Skeletal muscle cell (primary cell): Measurements from ENCODE around the gene FKBP5.
"Not testable (repeated sequence)": the region's sequence is repeated elsewhere in the genome, so short reads cannot be mapped to it uniquely, and the experiment has no call there.

ENCODE experiments used
- DNase-seq: peaks from one replicate; pipeline ENCODE4 v3.0.0-alpha.2; 2010; ENCODE audit warnings: low read depth
- H3K4me3 ChIP-seq: 2 replicates; pipeline ENCODE4 v1.5.1; 2011; ENCODE audit warnings: low read depth, mild to moderate bottlenecking, control low read depth, low read length, moderate library complexity

The FKBP5 gene

DNA sequence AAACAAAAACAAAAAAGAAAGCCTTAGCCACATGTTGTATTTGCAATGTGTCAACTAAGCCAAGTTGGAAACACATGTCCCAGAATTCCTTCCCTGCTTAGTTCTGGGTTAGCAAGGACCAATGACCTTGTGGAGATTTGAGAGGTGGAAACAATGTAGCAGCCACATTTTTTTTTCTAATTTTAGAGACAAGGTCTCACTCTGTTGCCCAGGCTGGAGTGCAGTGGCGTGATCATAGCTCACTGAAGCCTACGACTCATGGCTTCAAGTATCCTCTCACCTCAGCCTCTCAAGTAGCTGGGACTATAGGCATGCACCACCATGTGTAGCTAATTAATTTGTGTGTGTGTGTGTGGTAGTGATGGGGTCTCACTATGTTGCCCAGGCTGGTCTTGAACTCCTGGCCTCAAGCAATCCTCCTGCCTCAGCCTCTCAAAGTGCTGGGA lies 117.8 kb downstream of the FKBP5 start:
- not testable (repeated sequence) for H3K4me3 ChIP-seq, DNase-seq

DNA sequence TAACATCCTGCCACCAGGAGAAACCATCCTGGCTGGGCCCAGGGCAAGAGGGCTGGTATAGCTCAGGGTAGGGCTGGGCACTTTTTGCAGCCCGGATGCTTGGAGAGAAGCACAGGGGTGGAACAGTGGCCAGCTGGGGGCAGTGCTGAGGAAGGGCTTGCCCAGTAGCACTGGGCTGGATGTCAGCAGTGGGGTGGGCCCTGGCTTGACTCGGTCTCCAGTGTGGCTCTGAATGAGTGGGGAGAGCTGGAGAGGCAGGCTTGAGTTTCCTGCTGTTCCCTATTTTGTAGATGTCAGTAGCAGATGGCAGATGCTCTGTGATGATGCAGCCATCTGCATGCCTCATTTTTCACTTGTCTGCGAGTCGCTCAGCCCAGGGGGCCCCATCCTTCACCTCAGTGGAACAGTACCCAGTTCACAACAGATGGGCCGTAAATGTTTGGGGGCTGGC lies 119.7 kb downstream of the FKBP5 start:
- no peak for DNase-seq
- H3K4me3 ChIP-seq: no peak overlapping the region

DNA sequence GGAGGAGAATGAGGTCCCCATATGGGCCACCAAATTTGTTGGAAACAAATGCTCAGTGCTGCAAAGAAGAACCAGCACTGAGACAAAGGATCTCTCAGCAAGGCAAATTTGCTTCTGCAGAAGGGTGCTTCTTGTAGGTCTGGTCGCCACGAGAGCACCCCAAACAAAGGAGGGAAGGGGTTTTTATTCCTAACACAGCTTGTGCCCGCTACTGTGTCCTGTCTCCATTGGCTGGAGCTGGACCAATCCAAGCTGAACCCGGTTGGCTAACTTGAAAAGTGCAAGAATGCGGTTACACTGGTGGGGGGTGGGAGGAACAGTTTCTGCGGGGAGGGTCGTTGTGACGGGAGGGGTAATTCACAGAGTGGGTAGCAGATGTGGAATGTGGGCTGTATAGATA lies 121.9 kb downstream of the FKBP5 start:
- DNase-seq: no peak
- no peak overlapping the region for H3K4me3 ChIP-seq

DNA sequence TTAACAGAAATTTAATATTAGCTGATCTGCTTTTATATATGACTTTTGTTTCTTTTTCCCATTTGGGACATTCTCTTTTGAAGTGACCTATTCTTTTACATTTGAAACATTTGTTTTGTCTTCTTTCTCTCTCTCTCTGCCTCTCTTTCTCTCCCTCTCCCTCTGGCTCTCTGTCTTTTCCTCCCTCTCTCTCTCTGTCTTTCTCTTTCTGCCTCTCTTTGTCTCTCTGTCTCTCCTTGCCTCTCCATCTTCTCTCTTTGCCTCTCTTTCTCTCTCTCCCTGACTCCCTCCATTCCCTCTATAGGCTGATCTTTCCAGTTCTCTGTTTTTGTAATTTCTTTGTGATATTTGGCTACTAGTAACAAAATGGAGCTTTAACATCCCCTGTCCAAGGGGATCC lies 124.0 kb downstream of the FKBP5 start:
- no peak overlapping the region for H3K4me3 ChIP-seq
- DNase-seq: no peak

DNA sequence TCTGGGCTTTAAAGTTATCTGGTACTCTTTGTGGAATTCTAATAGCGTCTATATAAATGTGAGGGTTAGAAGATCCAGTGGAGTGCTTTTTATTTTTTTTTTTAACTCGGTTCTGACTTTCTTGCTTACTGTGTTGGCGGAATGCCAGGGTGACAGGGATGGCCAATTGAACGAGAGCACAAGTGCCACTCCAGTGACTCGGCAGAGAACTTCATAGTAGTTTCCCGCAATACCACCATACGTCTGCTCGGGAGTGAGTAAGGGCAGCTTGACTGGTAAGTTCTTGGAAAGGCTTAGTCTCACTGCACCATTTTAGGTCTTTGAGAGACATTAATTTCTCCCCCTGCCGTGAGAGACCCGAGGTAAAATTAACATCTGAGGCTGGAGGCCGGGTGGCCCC lies 126.7 kb downstream of the FKBP5 start:
- no peak for DNase-seq
- no peak overlapping the region for H3K4me3 ChIP-seq

DNA sequence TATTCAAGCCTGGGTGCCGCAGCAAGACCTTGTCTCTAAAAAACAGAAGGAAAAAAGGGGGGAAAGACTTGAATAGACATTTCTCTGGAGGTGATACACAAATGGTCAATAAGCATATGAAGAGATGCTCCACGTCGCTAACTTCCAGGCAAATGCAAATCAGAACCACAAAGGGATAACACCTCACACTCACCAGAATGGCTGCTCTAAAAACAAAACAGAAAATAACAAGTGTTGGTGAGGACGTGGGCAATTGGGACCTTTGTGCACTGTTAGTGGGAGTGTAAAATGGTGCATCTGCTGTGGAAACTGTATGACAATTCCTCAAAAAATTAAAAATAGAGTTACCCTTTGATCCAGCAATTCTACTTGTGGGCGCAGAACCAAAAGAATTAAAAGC lies 127.6 kb downstream of the FKBP5 start:
- DNase-seq: no peak
- H3K4me3 ChIP-seq: no peak overlapping the region

DNA sequence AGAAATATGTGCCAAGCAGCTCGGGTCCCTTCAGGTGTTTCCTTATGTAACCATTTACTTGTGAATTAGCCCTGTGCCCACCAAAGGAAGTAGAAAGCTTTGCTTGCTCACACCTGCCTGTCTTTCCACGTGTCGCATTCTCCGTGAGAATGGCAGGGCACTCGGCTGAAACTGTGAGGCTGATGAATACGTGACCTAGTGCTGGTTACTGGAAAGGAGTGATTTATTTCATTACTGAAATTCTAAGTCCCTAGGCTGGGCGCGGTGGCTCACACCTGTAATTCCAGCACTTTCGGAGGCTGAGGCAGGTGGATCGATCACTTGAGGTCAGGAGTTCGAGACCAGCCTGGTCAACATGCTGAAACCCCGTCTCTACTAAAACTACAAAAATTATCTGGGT lies 130.1 kb downstream of the FKBP5 start:
- no peak for DNase-seq
- H3K4me3 ChIP-seq: no peak overlapping the region

DNA sequence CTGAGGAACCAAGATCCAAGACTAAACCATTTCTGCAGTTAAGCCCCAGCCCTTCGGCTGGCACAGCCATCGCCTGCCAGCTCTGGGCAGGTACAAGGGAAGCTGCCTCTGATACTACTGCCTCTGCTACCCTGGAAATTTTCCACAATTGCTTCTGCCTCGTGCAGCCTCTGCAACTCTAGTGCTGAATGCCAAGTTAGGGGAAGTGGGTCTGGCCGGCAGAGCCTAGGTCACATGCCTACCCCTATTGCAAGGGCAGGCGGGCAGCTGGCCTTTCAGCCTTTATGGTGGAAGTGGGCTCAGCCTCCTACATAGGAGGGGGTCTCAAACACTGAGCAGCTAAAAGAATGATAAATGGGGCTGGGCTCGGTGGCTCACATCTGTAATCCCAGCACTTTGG lies 131.5 kb downstream of the FKBP5 start:
- no peak for DNase-seq
- H3K4me3 ChIP-seq: no peak overlapping the region

DNA sequence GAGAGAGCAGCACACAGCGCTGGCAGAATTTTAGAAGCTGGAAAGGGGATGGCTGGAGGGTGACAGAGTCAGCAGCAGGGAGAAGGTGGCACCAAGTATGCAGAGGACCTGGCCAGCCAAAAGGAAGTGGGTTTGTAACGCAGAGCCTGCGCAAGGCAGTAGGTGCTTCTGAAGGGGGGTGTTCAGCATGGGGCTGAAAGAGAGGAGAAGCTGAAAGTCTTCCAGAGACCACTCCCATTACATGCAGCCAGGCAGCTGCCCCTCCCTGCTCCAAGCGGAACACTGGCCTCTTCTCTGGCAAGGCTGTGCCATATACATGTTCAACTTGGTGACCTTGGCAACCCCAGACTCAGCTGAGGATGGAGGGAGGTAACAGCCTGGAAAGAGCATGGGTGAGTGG lies 133.9 kb downstream of the FKBP5 start:
- no peak for DNase-seq
- H3K4me3 ChIP-seq: no peak overlapping the region

DNA sequence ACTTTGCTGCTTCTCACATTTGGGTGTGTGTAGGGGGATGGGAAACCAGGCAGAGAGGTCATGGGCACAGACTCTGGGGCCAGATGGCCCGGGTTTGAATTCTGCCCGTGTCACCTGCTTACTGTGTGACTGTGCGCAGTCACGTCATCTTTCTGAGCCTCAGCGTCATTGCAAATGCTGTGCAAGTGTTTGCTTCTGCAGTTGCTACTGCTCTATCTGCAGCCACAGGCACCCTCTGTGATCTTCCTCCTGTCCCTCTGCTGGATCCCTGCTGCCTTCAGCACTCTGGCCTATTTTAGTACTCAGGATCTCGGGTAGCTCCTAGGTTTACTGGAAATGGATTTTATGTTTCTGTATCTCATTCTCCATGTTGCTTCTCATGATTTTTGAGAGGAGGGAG lies 135.4 kb downstream of the FKBP5 start:
- H3K4me3 ChIP-seq: no peak overlapping the region
- no peak for DNase-seq

DNA sequence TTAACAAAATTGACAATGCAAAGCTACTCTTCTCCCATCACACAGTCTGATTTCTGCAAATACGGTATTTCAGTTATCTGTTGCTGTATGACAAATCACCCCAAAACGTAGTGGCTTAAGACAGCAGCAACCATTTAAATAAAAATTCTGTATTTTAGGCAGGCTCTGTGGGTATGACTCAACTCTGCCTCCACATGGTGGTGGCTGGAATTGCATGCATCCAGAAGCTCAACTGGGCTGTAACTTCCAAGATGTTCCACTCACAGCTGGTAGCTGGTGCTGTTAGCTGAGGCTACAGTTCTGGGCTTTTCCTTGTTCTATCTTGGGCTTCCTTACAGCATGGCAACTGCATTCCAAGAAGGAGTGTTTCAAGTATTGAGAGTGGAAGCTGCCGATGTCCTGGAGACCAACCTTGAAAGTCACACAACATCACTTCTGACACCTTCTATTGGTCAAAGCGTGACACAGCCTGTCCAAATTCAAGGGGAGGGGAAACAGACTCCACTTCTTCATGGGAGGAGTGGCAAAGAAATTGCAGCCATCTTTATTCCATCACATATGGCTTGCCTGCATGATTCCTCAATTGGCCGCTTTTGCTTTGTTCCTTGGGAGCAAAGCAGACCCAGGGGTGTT lies 136.3 kb downstream of the FKBP5 start:
- no peak for DNase-seq
- no peak overlapping the region for H3K4me3 ChIP-seq

DNA sequence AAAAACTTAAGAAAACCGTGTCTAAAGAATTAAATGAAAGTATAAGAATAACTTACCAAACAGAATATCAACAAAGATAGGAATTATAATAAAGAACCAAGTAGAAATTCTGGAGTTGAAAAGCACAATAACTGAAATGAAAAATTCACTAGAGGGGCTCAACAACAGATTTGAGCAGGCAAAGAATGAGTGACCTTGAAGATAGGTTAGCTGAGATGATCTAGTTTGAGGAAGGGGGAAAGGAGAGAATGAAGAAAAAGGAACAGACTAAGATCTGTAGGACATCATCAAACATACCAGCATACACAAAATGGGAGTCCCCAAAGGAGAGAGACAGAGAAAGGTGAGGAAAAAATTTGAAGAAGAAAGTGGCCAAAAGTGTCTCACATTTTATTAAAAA lies 138.3 kb downstream of the FKBP5 start:
- no peak overlapping the region for H3K4me3 ChIP-seq
- DNase-seq: no peak

DNA sequence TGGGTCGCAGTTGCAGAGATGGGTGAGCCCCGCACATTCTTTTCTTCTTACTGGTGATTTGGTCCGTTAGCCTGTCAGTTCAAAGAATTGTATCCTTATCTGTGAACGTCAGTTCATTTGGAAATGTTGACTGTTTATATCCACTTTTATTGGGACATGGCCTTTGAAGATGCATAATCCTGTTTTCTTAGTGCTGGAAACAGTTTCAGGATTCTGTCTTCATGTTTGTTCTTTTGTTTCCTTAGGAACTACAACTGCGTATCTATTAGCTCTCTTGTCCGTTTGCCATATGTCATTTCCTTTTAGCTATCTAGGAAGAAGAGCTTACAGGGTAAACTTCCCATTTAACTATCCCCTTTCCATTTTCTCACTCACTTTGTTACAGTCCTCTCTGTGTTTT lies 141.0 kb downstream of the FKBP5 start:
- DNase-seq: no peak
- H3K4me3 ChIP-seq: no peak overlapping the region

DNA sequence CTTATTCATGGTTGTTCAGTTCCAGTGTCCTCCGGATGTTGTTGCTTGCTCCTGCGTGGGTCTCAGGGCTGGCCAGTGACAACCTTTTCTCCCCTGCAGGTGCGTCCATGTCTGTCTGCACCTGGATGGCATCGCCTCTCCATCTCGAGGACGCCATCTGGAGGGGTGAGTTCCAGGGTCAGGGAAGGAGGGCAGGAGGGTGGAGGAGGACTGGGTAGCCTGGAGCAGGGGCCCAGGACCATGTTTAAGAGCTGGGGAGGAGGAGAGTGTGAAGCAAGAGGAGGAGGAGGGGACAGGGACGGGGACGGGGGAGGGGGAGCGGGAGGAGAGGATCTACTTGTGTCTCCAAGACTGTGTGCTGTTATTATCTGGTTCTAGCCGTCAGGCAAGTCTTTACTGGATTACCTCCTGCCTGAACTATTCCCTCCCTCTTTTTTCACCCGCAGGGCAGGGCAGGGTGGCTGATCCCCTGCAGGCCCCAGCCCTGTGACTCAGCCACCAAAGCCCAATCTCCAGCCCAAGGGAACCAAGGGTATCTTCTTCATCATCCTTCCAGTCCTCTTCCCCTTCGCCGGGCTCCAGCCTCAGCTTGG lies 143.8 kb downstream of the FKBP5 start:
- no peak for DNase-seq

DNA sequence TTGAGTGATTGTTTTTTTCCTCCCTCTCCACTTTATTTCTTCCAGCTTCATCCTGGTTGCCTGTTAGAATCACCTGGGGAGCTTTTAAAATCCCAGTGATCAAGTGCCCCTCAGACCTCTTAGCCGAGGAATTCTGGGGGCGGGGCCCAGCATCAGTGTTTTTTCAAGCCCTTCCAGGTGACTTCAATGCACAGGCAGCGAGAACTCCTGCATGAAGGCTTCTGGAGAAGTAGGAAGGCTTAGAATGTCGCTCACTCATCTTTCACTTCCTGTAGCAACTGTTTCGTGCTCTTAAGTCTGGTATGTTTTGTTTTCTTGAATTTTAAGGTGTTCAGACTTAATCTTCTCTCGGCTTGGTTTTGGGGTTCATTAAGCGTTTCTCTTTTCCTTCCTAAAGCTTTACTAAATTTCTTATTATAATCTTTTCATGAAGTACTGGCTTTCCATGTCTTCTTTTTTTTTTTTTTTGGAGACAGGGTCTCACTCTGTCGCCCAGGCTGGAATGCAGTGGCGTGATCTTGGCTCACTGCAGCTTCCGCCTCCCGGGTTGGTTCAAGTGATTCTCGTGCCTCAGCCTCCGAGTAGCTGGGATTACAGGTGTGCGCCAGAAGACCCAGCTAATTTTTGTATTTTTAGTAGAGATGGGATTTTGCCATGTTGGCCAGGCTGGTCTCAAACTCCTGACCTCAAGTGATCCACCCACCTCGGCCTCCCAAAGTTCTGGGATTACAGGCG lies 145.1 kb downstream of the FKBP5 start:
- DNase-seq: no peak
- H3K4me3 ChIP-seq: no peak overlapping the region

More for the DNA sequence above, 143.8 kb downstream of the FKBP5 start:
- H3K4me3 ChIP-seq: no peak overlapping the region

DNA sequence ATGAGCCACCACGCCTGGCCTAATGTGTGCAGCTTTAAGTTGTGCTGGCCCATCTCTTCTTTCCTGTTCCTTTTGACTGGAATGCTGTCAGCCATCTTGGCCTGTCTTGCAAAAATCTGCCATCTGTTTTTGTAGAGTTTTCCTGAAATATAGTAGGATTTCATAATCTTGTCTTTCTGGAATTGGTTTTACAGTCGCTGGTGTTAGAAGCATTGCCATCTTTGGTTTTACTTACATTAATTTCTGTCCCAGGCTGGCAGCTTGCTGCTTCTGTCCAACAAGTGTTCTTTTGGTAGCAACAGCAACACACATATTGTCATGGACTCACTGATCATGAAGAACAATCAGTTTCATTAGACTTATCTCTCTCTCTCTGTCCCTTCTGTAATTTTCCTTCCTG lies 146.9 kb downstream of the FKBP5 start:
- H3K4me3 ChIP-seq: no peak overlapping the region

DNA sequence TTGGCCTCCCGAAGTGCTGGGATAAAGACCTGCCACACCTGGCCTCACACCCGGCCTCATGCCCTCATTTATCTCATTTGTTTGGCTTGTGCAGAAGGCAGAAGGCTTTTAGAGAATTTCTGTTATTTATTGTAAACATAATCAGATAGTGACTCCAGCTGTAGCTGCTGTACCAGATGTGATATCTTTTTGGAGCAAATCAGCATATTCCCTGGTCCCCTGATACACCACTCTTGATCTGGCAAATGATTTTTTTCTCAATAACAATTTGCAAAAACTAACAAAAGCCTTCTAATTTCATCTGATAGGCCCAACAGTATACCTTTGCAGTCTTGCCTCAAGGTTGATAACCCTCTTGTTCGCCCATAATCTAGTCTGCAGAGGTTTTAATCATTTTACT lies 149.5 kb downstream of the FKBP5 start:
- no peak for DNase-seq
- H3K4me3 ChIP-seq: no peak overlapping the region

More for the DNA sequence above, 146.9 kb downstream of the FKBP5 start:
- DNase-seq: no peak

DNA sequence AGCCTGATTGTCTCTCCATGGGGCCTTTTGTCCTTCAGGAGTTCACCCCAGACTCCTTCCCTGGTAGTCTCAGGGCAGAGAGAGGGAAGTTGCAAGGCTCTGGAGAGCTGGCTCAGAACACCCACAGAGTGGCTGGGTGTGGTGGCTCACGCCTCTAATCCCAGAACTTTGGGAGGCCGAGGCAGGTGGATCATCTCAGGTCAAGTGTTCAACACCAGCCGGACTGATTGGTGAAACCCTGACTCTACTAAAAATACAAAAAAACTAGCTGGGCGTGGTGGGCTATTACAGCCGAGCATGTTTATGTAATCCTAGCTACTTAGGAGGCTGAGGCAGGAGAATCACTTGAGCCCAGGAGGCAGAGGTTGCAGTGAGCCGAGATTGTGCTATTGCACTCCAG lies 152.9 kb downstream of the FKBP5 start:
- H3K4me3 ChIP-seq, DNase-seq: not testable (repeated sequence)

DNA sequence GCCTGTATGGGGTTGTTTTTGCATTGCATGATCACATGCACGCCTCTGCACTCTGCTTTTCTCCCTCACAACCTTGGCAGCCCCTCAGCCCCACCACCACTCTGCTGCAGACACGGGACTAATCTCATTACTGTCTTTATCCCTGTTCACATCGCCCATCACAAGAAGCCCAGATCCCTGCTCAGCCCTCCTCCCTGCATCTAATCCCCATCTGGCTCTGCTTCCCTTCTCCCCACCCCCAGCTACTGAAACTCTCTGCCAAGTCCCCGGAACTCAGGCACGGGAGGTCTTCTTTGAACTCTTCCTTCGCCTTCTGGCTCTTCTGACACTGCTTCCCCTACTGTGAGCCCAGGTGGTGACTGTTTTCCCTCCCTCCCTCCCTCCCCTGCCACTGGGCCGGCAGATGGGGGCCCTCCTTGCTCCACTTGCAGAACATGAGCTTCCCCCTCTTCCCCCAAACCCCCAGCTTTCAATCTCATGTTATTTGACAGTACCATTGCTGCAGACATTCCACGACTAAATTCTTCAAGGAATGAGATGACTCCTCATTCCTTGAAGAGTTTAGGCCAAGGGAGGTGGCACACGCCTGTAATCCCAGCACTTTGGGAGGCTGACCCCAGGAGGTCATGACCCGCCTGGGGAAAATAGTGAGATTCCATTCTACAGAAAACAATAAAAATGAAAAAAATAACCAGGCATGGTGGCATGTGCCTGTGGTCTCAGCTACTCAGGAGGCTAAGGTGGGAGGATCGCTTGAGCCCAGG lies 154.1 kb downstream of the FKBP5 start:
- no peak overlapping the region for H3K4me3 ChIP-seq
- no peak for DNase-seq

DNA sequence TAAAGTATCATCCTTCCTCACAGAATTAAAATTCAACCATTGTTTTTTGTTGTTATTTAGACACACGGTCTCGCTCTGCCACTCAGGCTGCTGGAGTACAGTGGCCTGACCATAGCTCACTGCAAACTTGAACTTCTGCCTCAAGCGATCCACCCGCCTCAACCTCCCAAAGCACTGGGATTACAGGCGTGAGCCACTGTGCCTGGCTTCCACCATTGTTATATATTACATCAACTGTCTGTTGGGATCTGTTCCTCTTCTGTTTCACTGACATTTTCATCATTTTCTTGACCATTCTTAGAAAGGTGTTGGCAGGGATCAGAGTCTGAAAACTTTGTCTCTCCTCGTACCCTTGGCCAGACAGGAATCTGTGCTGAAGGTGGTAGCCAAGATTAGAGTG lies 154.7 kb downstream of the FKBP5 start:
- no peak overlapping the region for H3K4me3 ChIP-seq
- no peak for DNase-seq
